Central memory CD8-positive, alpha-beta T cell (primary cell): Measurements from ENCODE around the gene FGF5.

ENCODE experiments used
- ATAC-seq: fragments of 150-1000 bp; cut with Tn5 transposase; replicated peaks from 2 replicates; pipeline ENCODE4 v1.10.0; 2022; ENCODE audit warnings: mild to moderate bottlenecking, moderate FRiP score, moderate number of reproducible peaks; ENCODE audit not compliant: poor library complexity, severe bottlenecking; ENCODE audit errors: extremely low read depth
- DNase-seq, 2 donors: peaks; one replicate each; pipeline ENCODE4 v3.0.0; 2021; ENCODE audit warnings: low spot score in 2 of 2
- H3K27ac Mint-ChIP-seq: one replicate; pipeline ENCODE4 v1.8.0; 2022; ENCODE audit warnings: low read depth, mild to moderate bottlenecking, moderate library complexity, mixed read lengths
- H3K27me3 Mint-ChIP-seq: one replicate; pipeline ENCODE4 v1.8.0; 2022; ENCODE audit warnings: mixed read lengths
- H3K36me3 Mint-ChIP-seq: one replicate; pipeline ENCODE4 v1.8.0; 2022; ENCODE audit warnings: mild to moderate bottlenecking, moderate library complexity, mixed read lengths; ENCODE audit not compliant: insufficient read depth
- H3K4me1 Mint-ChIP-seq: one replicate; pipeline ENCODE4 v1.8.0; 2022; ENCODE audit warnings: mixed read lengths
- H3K4me3 Mint-ChIP-seq: one replicate; pipeline ENCODE4 v1.8.0; 2022; ENCODE audit warnings: mild to moderate bottlenecking, moderate library complexity, mixed read lengths
- H3K9me3 Mint-ChIP-seq: one replicate; pipeline ENCODE4 v1.8.0; 2022; ENCODE audit warnings: mixed read lengths

FGF5 gene

GRCh38 chr4:80259817-80260216 is 6.6 kb upstream of the FGF5 start:
- H3K27me3 Mint-ChIP-seq, result peaks cover 89% of the 10 kb centered on the region

GRCh38 chr4:80261989-80262600 is 4.4 kb upstream of the FGF5 start:
- H3K4me1 Mint-ChIP-seq, result peaks cover 15% of the 10 kb centered on the region
- DNase-seq (no peak), ATAC-seq (no peak)
- peaks cover 5% of the 10 kb centered on the region for H3K36me3 Mint-ChIP-seq
- no peak overlapping the region for H3K4me3 Mint-ChIP-seq
- no peak overlapping the region for H3K27ac Mint-ChIP-seq
- peaks cover 89% of the 10 kb centered on the region for H3K27me3 Mint-ChIP-seq
- H3K9me3 Mint-ChIP-seq, result no peaks in the 10 kb centered on the region

More at GRCh38 chr4:80259817-80260216, 6.6 kb upstream of the FGF5 start:
- peaks cover 1% of the 10 kb centered on the region for H3K36me3 Mint-ChIP-seq
- no peaks in the 10 kb centered on the region for H3K4me1 Mint-ChIP-seq
- H3K9me3 Mint-ChIP-seq, result no peaks in the 10 kb centered on the region
- ATAC-seq, result no peak
- DNase-seq, result no peak
- H3K27ac Mint-ChIP-seq, result no peak overlapping the region
- no peak overlapping the region for H3K4me3 Mint-ChIP-seq

- Mint-ChIP-seq H3K27me3 (peaks cover 89% of the 10 kb centered on the region), H3K9me3 (no peaks in the 10 kb centered on the region), H3K36me3 (peaks cover 6% of the 10 kb centered on the region), H3K4me1 (peaks cover 22% of the 10 kb centered on the region), H3K4me3 (no peak overlapping the region), H3K27ac (no peak overlapping the region)
- no peak for ATAC-seq
- DNase-seq, result no peak
Measured at GRCh38 chr4:80263541-80264351, 2.7 kb upstream of the FGF5 start.

- no peak overlapping the region for H3K4me3 Mint-ChIP-seq
- ATAC-seq (no peak), DNase-seq (no peak)
- peaks cover 26% of the 10 kb centered on the region for H3K4me1 Mint-ChIP-seq
- H3K27me3 Mint-ChIP-seq, result peaks cover 89% of the 10 kb centered on the region
- peaks cover 6% of the 10 kb centered on the region for H3K36me3 Mint-ChIP-seq
- H3K9me3 Mint-ChIP-seq, result no peaks in the 10 kb centered on the region
- no peak overlapping the region for H3K27ac Mint-ChIP-seq
Measured at GRCh38 chr4:80264352-80264647, 2.2 kb upstream of the FGF5 start.

GRCh38 chr4:80264825-80265224 is 1.6 kb upstream of the FGF5 start:
- Mint-ChIP-seq H3K4me3 (no peak overlapping the region), H3K27ac (no peak overlapping the region), H3K4me1 (peaks cover 26% of the 10 kb centered on the region), H3K27me3 (peaks cover 94% of the 10 kb centered on the region), H3K9me3 (no peaks in the 10 kb centered on the region), H3K36me3 (peaks cover 6% of the 10 kb centered on the region)
- ATAC-seq, result no peak
- no peak for DNase-seq

GRCh38 chr4:80265571-80266252 is 752 bp upstream of the FGF5 start:
- DNase-seq (no peak), ATAC-seq (no peak)
- H3K27ac Mint-ChIP-seq, result no peak overlapping the region
- H3K4me1 Mint-ChIP-seq, result peaks cover 26% of the 10 kb centered on the region
- peaks cover 100% of the 10 kb centered on the region for H3K27me3 Mint-ChIP-seq
- peaks cover 6% of the 10 kb centered on the region for H3K36me3 Mint-ChIP-seq
- H3K9me3 Mint-ChIP-seq, result no peaks in the 10 kb centered on the region
- H3K4me3 Mint-ChIP-seq, result peak overlapping the region; percentile 33

GRCh38 chr4:80266902-80267380 is 477 bp downstream of the FGF5 start:
- H3K4me1 Mint-ChIP-seq, result peaks cover 26% of the 10 kb centered on the region
- peaks cover 100% of the 10 kb centered on the region for H3K27me3 Mint-ChIP-seq
- peak overlapping the region; percentile 61 for H3K4me3 Mint-ChIP-seq
- no peaks in the 10 kb centered on the region for H3K9me3 Mint-ChIP-seq
- DNase-seq (no peak), ATAC-seq (no peak)
- no peak overlapping the region for H3K27ac Mint-ChIP-seq
- H3K36me3 Mint-ChIP-seq, result peaks cover 6% of the 10 kb centered on the region

- ATAC-seq (no peak), DNase-seq (no peak)
- peaks cover 91% of the 10 kb centered on the region for H3K27me3 Mint-ChIP-seq
- H3K36me3 Mint-ChIP-seq, result peaks cover 5% of the 10 kb centered on the region
- H3K9me3 Mint-ChIP-seq, result no peaks in the 10 kb centered on the region
- H3K4me1 Mint-ChIP-seq, result peaks cover 26% of the 10 kb centered on the region
- H3K27ac Mint-ChIP-seq, result no peak overlapping the region
- H3K4me3 Mint-ChIP-seq, result no peak overlapping the region
Measured at GRCh38 chr4:80268081-80268823, 1.8 kb downstream of the FGF5 start.

- Mint-ChIP-seq H3K27ac (no peak overlapping the region), H3K9me3 (no peaks in the 10 kb centered on the region), H3K4me3 (no peak overlapping the region), H3K27me3 (peaks cover 91% of the 10 kb centered on the region), H3K4me1 (peaks cover 26% of the 10 kb centered on the region), H3K36me3 (peaks cover 5% of the 10 kb centered on the region)
- DNase-seq (no peak), ATAC-seq (no peak)
Measured at GRCh38 chr4:80268936-80269335, 2.5 kb downstream of the FGF5 start.

GRCh38 chr4:80270321-80270720 is 3.9 kb downstream of the FGF5 start:
- no peak overlapping the region for H3K4me3 Mint-ChIP-seq
- H3K27ac Mint-ChIP-seq, result no peak overlapping the region
- peaks cover 26% of the 10 kb centered on the region for H3K4me1 Mint-ChIP-seq
- no peak for DNase-seq
- no peak for ATAC-seq
- H3K9me3 Mint-ChIP-seq, result no peaks in the 10 kb centered on the region
- peaks cover 5% of the 10 kb centered on the region for H3K36me3 Mint-ChIP-seq
- H3K27me3 Mint-ChIP-seq, result peaks cover 78% of the 10 kb centered on the region

GRCh38 chr4:80270868-80271267 is 4.4 kb downstream of the FGF5 start:
- Mint-ChIP-seq H3K4me3 (no peak overlapping the region), H3K9me3 (no peaks in the 10 kb centered on the region), H3K27ac (no peak overlapping the region), H3K36me3 (peaks cover 5% of the 10 kb centered on the region), H3K27me3 (peaks cover 72% of the 10 kb centered on the region), H3K4me1 (peaks cover 22% of the 10 kb centered on the region)
- ATAC-seq, result no peak
- DNase-seq, result no peak

GRCh38 chr4:80271801-80272200 is 5.3 kb downstream of the FGF5 start:
- Mint-ChIP-seq H3K4me1 (peaks cover 12% of the 10 kb centered on the region), H3K27me3 (peaks cover 63% of the 10 kb centered on the region), H3K9me3 (no peaks in the 10 kb centered on the region), H3K4me3 (no peak overlapping the region), H3K27ac (no peak overlapping the region), H3K36me3 (peaks cover 3% of the 10 kb centered on the region)
- no peak for ATAC-seq
- DNase-seq, result no peak
